Measurements from ENCODE around the gene KLF13.

DNA sequence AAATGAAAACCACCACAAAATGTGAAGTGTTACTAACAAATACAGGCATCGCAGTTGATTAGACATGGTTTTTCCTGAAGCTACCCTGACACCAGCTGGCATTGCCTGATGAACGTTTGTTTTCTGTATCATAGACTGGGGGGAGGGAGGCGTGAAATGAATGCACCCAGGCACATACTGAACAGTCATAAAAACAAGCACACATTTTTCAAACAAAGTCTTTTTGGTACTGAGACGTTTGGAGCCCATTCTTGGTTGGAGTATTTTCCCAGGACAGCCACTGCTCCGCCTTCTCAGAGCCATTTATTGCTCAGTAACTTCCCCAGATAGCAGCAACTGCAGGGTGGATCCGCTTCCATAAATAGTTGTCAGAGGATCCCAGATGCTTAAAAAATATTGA lies 52.4 kb downstream of the KLF13 start:
- TF ChIP-seq EZH2 (IDR thresholded peaks at IDR 0.05; ENCODE audit: low read depth, unreplicated experiment) (no peak), CREB1 (CRISPR knock-in tag; IDR thresholded peaks at IDR 0.05; ENCODE audit: low read depth) (no peak), EZH2phosphoT487 (IDR thresholded peaks at IDR 0.05; ENCODE audit: unreplicated experiment) (no peak), POLR2AphosphoS5 (IDR thresholded peaks at IDR 0.05; ENCODE audit: low read depth) (no peak), ZNF331 (CRISPR knock-in tag; IDR thresholded peaks at IDR 0.05; ENCODE audit: low read depth) (no peak), JUNB (IDR thresholded peaks at IDR 0.05; ENCODE audit: unreplicated experiment) (no peak)
- TF ChIP-seq, protein P1, sequence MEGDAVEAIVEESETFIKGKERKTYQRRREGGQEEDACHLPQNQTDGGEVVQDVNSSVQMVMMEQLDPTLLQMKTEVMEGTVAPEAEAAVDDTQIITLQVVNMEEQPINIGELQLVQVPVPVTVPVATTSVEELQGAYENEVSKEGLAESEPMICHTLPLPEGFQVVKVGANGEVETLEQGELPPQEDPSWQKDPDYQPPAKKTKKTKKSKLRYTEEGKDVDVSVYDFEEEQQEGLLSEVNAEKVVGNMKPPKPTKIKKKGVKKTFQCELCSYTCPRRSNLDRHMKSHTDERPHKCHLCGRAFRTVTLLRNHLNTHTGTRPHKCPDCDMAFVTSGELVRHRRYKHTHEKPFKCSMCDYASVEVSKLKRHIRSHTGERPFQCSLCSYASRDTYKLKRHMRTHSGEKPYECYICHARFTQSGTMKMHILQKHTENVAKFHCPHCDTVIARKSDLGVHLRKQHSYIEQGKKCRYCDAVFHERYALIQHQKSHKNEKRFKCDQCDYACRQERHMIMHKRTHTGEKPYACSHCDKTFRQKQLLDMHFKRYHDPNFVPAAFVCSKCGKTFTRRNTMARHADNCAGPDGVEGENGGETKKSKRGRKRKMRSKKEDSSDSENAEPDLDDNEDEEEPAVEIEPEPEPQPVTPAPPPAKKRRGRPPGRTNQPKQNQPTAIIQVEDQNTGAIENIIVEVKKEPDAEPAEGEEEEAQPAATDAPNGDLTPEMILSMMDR (conservative IDR thresholded peaks at IDR 0.05; ENCODE audit: low read depth in 2 of 2): no peak
- TF ChIP-seq, protein P2, sequence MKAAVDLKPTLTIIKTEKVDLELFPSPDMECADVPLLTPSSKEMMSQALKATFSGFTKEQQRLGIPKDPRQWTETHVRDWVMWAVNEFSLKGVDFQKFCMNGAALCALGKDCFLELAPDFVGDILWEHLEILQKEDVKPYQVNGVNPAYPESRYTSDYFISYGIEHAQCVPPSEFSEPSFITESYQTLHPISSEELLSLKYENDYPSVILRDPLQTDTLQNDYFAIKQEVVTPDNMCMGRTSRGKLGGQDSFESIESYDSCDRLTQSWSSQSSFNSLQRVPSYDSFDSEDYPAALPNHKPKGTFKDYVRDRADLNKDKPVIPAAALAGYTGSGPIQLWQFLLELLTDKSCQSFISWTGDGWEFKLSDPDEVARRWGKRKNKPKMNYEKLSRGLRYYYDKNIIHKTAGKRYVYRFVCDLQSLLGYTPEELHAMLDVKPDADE (IDR thresholded peaks at IDR 0.05): no peak
- TF ChIP-seq, protein P3, sequence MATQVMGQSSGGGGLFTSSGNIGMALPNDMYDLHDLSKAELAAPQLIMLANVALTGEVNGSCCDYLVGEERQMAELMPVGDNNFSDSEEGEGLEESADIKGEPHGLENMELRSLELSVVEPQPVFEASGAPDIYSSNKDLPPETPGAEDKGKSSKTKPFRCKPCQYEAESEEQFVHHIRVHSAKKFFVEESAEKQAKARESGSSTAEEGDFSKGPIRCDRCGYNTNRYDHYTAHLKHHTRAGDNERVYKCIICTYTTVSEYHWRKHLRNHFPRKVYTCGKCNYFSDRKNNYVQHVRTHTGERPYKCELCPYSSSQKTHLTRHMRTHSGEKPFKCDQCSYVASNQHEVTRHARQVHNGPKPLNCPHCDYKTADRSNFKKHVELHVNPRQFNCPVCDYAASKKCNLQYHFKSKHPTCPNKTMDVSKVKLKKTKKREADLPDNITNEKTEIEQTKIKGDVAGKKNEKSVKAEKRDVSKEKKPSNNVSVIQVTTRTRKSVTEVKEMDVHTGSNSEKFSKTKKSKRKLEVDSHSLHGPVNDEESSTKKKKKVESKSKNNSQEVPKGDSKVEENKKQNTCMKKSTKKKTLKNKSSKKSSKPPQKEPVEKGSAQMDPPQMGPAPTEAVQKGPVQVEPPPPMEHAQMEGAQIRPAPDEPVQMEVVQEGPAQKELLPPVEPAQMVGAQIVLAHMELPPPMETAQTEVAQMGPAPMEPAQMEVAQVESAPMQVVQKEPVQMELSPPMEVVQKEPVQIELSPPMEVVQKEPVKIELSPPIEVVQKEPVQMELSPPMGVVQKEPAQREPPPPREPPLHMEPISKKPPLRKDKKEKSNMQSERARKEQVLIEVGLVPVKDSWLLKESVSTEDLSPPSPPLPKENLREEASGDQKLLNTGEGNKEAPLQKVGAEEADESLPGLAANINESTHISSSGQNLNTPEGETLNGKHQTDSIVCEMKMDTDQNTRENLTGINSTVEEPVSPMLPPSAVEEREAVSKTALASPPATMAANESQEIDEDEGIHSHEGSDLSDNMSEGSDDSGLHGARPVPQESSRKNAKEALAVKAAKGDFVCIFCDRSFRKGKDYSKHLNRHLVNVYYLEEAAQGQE (IDR thresholded peaks at IDR 0.05; ENCODE audit: unreplicated experiment): no peak
- TF ChIP-seq, protein P4, sequence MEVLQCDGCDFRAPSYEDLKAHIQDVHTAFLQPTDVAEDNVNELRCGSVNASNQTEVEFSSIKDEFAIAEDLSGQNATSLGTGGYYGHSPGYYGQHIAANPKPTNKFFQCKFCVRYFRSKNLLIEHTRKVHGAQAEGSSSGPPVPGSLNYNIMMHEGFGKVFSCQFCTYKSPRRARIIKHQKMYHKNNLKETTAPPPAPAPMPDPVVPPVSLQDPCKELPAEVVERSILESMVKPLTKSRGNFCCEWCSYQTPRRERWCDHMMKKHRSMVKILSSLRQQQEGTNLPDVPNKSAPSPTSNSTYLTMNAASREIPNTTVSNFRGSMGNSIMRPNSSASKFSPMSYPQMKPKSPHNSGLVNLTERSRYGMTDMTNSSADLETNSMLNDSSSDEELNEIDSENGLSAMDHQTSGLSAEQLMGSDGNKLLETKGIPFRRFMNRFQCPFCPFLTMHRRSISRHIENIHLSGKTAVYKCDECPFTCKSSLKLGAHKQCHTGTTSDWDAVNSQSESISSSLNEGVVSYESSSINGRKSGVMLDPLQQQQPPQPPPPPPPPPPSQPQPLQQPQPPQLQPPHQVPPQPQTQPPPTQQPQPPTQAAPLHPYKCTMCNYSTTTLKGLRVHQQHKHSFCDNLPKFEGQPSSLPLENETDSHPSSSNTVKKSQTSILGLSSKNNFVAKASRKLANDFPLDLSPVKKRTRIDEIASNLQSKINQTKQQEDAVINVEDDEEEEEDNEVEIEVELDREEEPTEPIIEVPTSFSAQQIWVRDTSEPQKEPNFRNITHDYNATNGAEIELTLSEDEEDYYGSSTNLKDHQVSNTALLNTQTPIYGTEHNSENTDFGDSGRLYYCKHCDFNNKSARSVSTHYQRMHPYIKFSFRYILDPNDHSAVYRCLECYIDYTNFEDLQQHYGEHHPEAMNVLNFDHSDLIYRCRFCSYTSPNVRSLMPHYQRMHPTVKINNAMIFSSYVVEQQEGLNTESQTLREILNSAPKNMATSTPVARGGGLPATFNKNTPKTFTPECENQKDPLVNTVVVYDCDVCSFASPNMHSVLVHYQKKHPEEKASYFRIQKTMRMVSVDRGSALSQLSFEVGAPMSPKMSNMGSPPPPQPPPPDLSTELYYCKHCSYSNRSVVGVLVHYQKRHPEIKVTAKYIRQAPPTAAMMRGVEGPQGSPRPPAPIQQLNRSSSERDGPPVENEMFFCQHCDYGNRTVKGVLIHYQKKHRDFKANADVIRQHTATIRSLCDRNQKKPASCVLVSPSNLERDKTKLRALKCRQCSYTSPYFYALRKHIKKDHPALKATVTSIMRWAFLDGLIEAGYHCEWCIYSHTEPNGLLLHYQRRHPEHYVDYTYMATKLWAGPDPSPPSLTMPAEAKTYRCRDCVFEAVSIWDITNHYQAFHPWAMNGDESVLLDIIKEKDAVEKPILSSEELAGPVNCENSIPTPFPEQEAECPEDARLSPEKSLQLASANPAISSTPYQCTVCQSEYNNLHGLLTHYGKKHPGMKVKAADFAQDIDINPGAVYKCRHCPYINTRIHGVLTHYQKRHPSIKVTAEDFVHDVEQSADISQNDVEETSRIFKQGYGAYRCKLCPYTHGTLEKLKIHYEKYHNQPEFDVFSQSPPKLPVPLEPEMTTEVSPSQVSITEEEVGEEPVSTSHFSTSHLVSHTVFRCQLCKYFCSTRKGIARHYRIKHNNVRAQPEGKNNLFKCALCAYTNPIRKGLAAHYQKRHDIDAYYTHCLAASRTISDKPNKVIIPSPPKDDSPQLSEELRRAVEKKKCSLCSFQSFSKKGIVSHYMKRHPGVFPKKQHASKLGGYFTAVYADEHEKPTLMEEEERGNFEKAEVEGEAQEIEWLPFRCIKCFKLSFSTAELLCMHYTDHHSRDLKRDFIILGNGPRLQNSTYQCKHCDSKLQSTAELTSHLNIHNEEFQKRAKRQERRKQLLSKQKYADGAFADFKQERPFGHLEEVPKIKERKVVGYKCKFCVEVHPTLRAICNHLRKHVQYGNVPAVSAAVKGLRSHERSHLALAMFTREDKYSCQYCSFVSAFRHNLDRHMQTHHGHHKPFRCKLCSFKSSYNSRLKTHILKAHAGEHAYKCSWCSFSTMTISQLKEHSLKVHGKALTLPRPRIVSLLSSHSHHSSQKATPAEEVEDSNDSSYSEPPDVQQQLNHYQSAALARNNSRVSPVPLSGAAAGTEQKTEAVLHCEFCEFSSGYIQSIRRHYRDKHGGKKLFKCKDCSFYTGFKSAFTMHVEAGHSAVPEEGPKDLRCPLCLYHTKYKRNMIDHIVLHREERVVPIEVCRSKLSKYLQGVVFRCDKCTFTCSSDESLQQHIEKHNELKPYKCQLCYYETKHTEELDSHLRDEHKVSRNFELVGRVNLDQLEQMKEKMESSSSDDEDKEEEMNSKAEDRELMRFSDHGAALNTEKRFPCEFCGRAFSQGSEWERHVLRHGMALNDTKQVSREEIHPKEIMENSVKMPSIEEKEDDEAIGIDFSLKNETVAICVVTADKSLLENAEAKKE (CRISPR knock-in tag; IDR thresholded peaks at IDR 0.05): no peak
